ENCODE data around the gene MGRN1.

The MGRN1 gene

GRCh38 chr16:4625560-4626159, 1.0 kb downstream of the MGRN1 start:
- DNase-seq, result no peak

GRCh38 chr16:4626396-4626795, 1.8 kb downstream of the MGRN1 start:
- no peak for DNase-seq

- no peak for DNase-seq
Observed at GRCh38 chr16:4628283-4628682, 3.7 kb downstream of the MGRN1 start.

GRCh38 chr16:4631444-4631843, 6.8 kb downstream of the MGRN1 start:
- no peak for DNase-seq

- no peak for DNase-seq
Observed at GRCh38 chr16:4633910-4634635, 9.4 kb downstream of the MGRN1 start.

GRCh38 chr16:4634768-4635167, 10.1 kb downstream of the MGRN1 start:
- no peak for DNase-seq

- no peak for DNase-seq
Observed at GRCh38 chr16:4636196-4636595, 11.6 kb downstream of the MGRN1 start.

GRCh38 chr16:4637501-4638166, 13.0 kb downstream of the MGRN1 start:
- no peak for DNase-seq

GRCh38 chr16:4639899-4640509, 15.4 kb downstream of the MGRN1 start:
- DNase-seq, result no peak

GRCh38 chr16:4640572-4641305, 16.1 kb downstream of the MGRN1 start:
- no peak for DNase-seq

GRCh38 chr16:4641306-4641687, 16.7 kb downstream of the MGRN1 start:
- no peak for DNase-seq

- DNase-seq, result no peak
Observed at GRCh38 chr16:4641895-4642294, 17.3 kb downstream of the MGRN1 start.

GRCh38 chr16:4646773-4647643, 22.4 kb downstream of the MGRN1 start:
- no peak for DNase-seq

- no peak for DNase-seq
Observed at GRCh38 chr16:4647644-4647980, 23.0 kb downstream of the MGRN1 start.

GRCh38 chr16:4648917-4649316, 24.3 kb downstream of the MGRN1 start:
- DNase-seq, result no peak

GRCh38 chr16:4649744-4650442, 25.3 kb downstream of the MGRN1 start:
- DNase-seq, result no peak

- DNase-seq, result peak; percentile 32
Observed at GRCh38 chr16:4650443-4651074, 25.9 kb downstream of the MGRN1 start.

GRCh38 chr16:4651827-4652226, 27.2 kb downstream of the MGRN1 start:
- DNase-seq, result no peak

GRCh38 chr16:4652561-4652960, 27.9 kb downstream of the MGRN1 start:
- no peak for DNase-seq

- DNase-seq, result no peak
Observed at GRCh38 chr16:4654011-4654963, 29.7 kb downstream of the MGRN1 start.

Measured in DMS153 (cell line).